HCT116 (cell line): Measurements from ENCODE around the gene TFCP2. TPM values are rescaled to one million over a fixed set of nuclear protein-coding genes. Genes with fewer than 3 reads are reported as not detected.

ENCODE experiments used
- ATAC-seq: fragments of 200-7000 bp; cut with Tn5 transposase; 2 replicates; pipeline ENCODE4 v1.9.1; 2020; ENCODE audit warnings: mild to moderate bottlenecking, moderate library complexity
- BruUV-seq: library from RNA; stranded (reverse); fragments of 400-500 nt; replicated peaks from 2 replicates; lab custom pipeline; 2021; lab: Mats Ljungman, UMichigan
- CTCF ChIA-PET: fragments of 300-600 bp; sonication (Branson Sonifier 250); formaldehyde crosslinking; loops from one replicate; lab custom pipeline; 2021; ENCODE audit warnings: antibody characterized with exemption; lab: Charles Lee
- POLR2A ChIA-PET: fragments of 300-600, 350-600 bp; sonication (Branson Sonifier 250); formaldehyde crosslinking; loops from one replicate; lab custom pipeline; 2021; ENCODE audit warnings: antibody characterized with exemption; lab: Charles Lee
- RAD21 ChIA-PET, 2 experiments: fragments of 300-600 bp; sonication (Branson Sonifier 250); formaldehyde crosslinking; loops; one replicate each; lab custom pipeline; 2023; ENCODE audit warnings: low total read pairs in 2 of 2; ENCODE audit not compliant: uncharacterized antibody in 2 of 2, unreplicated experiment in 2 of 2, low non-redundant PET in 1 of 2; lab: Charles Lee
- DNase-seq: peaks from one replicate; pipeline ENCODE4 v3.0.0-alpha.2; 2010; ENCODE audit warnings: low read depth, low spot score
- H2AFZ ChIP-seq: fragments of 200-600 bp; shearing (Covaris generic), sonication (generic); 2 replicates; pipeline ENCODE4 v1.6.1; 2017; ENCODE audit warnings: low read depth, mixed run types, mixed read lengths, antibody characterized with exemption, low read length; ENCODE audit not compliant: poor library complexity, severe bottlenecking
- H3K27ac ChIP-seq: 2 replicates; pipeline ENCODE4 v1.5.1; 2012; ENCODE audit warnings: low read depth, low read length
- H3K27me3 ChIP-seq: fragments of 200-600 bp; sonication (generic); 2 replicates; pipeline ENCODE4 v1.6.1; 2016; ENCODE audit warnings: mixed run types, low read length, mixed read lengths; ENCODE audit not compliant: insufficient read depth
- H3K36me3 ChIP-seq, 2 experiments: fragments of 200-500 bp in 1 of 2; fragments of 200-600 bp in 1 of 2; sonication (Bioruptor generic) in 1 of 2; sonication (generic) in 1 of 2; 2 replicates each; pipeline versions ENCODE4 v1.5.1 to v1.6.1; 2014 to 2016; ENCODE audit warnings: low read length in 2 of 2, inconsistent platforms in 1 of 2, mixed read lengths in 1 of 2, mixed run types in 1 of 2; ENCODE audit not compliant: insufficient read depth in 2 of 2, control insufficient read depth in 1 of 2
- H3K4me1 ChIP-seq, 2 experiments: fragments of 200-600 bp in 1 of 2; sonication (generic) in 1 of 2; 2 replicates each; pipeline versions ENCODE4 v1.5.1 to v1.6.1; 2012 to 2017; ENCODE audit warnings: low read length in 2 of 2, inconsistent platforms in 1 of 2, mild to moderate bottlenecking in 1 of 2, mixed read lengths in 1 of 2, mixed run types in 1 of 2, moderate library complexity in 1 of 2; ENCODE audit not compliant: insufficient read depth in 2 of 2, control insufficient read depth in 1 of 2
- H3K4me2 ChIP-seq: fragments of 200-600 bp; sonication (generic); 2 replicates; pipeline ENCODE4 v1.6.1; 2017; ENCODE audit warnings: mixed run types, low read length, mixed read lengths
- H3K4me3 ChIP-seq, 2 experiments: fragments of 200-600 bp in 1 of 2; sonication (generic) in 1 of 2; replicated peaks in 1 of 2; 2 replicates each; pipeline ENCODE4 v1.5.1; 2011 to 2016; ENCODE audit warnings: low read length in 2 of 2, control low read depth in 1 of 2, low read depth in 1 of 2, mild to moderate bottlenecking in 1 of 2, mixed read lengths in 1 of 2, mixed run types in 1 of 2
- H3K79me2 ChIP-seq: fragments of 200-600 bp; sonication (generic); 2 replicates; pipeline ENCODE4 v1.6.1; 2017; ENCODE audit warnings: mild to moderate bottlenecking, mixed run types, low read length, moderate library complexity, mixed read lengths; ENCODE audit not compliant: insufficient read depth
- H3K9ac ChIP-seq: fragments of 200-600 bp; sonication (generic); 2 replicates; pipeline ENCODE4 v1.6.1; 2016; ENCODE audit warnings: low read length, mixed read lengths
- H3K9me2 ChIP-seq: fragments of 200-600 bp; sonication (generic), shearing (Covaris generic); 2 replicates; pipeline ENCODE4 v1.6.1; 2017; ENCODE audit warnings: mixed run types, mild to moderate bottlenecking, moderate library complexity; ENCODE audit not compliant: insufficient read depth
- H3K9me3 ChIP-seq, 2 experiments: fragments of 200-500 bp in 1 of 2; fragments of 200-600 bp in 1 of 2; sonication (Bioruptor generic) in 1 of 2; sonication (generic) in 1 of 2; 2 replicates each; pipeline ENCODE4 v1.6.1; 2014 to 2017; ENCODE audit warnings: low read length in 2 of 2, mixed read lengths in 2 of 2, inconsistent platforms in 1 of 2, low read depth in 1 of 2, mild to moderate bottlenecking in 1 of 2, mixed run types in 1 of 2, moderate library complexity in 1 of 2; ENCODE audit not compliant: control insufficient read depth in 1 of 2, insufficient read depth in 1 of 2
- H4K20me1 ChIP-seq: fragments of 200-600 bp; sonication (generic), shearing (Covaris generic); 2 replicates; pipeline ENCODE4 v1.6.1; 2017; ENCODE audit warnings: mixed run types, mild to moderate bottlenecking, moderate library complexity; ENCODE audit not compliant: insufficient read depth
- ATF3 ChIP-seq: IDR thresholded peaks from 2 replicates; pipeline ENCODE4 v1.6.1; 2012
- CBX3 ChIP-seq: IDR thresholded peaks from 2 replicates; pipeline ENCODE4 v1.6.1; 2012; ENCODE audit warnings: low read depth
- CTCF ChIP-seq, 3 experiments: fragments of 200-600 bp in 1 of 3; sonication (generic) in 1 of 3; IDR thresholded peaks in 2 of 3; conservative IDR thresholded peaks in 1 of 3; 2 replicates each; pipeline ENCODE4 v1.5.1; 2012 to 2017; ENCODE audit warnings: low read depth in 2 of 3, low read length in 2 of 3, antibody characterized with exemption in 1 of 3, borderline replicate concordance in 1 of 3, control low read depth in 1 of 3, mild to moderate bottlenecking in 1 of 3, mixed read lengths in 1 of 3, mixed run types in 1 of 3, moderate library complexity in 1 of 3; ENCODE audit not compliant: insufficient read depth in 1 of 3
- ELF1 ChIP-seq: IDR thresholded peaks from 2 replicates; pipeline ENCODE4 v1.6.1; 2012; ENCODE audit warnings: low read depth, borderline replicate concordance
- EZH2 ChIP-seq: fragments of 200-600 bp; sonication (generic); IDR thresholded peaks from 2 replicates; pipeline ENCODE4 v1.6.1; 2017; ENCODE audit warnings: antibody characterized with exemption, mixed run types
- EZH2phosphoT487 ChIP-seq: fragments of 200-600 bp; IDR thresholded peaks from 2 replicates; pipeline ENCODE4 v1.6.1; 2018; ENCODE audit warnings: antibody characterized with exemption, borderline replicate concordance
- JUND ChIP-seq: IDR thresholded peaks from 2 replicates; pipeline ENCODE4 v1.6.1; 2012
- MAX ChIP-seq: IDR thresholded peaks from 2 replicates; pipeline ENCODE4 v1.6.1; 2012
- POLR2A ChIP-seq: IDR thresholded peaks from 2 replicates; pipeline ENCODE4 v1.7.0; 2011; ENCODE audit warnings: borderline replicate concordance; ENCODE audit not compliant: insufficient read depth, insufficient read length; ENCODE audit errors: extremely low read depth
- POLR2AphosphoS5 ChIP-seq: IDR thresholded peaks from 2 replicates; pipeline ENCODE4 v1.6.1; 2011; ENCODE audit warnings: mild to moderate bottlenecking, low read depth, low read length, moderate library complexity
- RAD21 ChIP-seq: IDR thresholded peaks from 2 replicates; pipeline ENCODE4 v1.6.1; 2012; ENCODE audit warnings: low read depth, mild to moderate bottlenecking
- SIN3A ChIP-seq: IDR thresholded peaks from 2 replicates; pipeline ENCODE4 v1.6.1; 2012; ENCODE audit warnings: low read depth
- SP1 ChIP-seq: IDR thresholded peaks from 2 replicates; pipeline ENCODE4 v1.6.1; 2012; ENCODE audit warnings: low read depth
- SRF ChIP-seq: IDR thresholded peaks from 2 replicates; pipeline ENCODE4 v1.6.1; 2012; ENCODE audit warnings: low read depth
- TCF7L2 ChIP-seq: IDR thresholded peaks from 2 replicates; pipeline ENCODE4 v1.7.0; 2011; ENCODE audit warnings: borderline replicate concordance, inconsistent platforms; ENCODE audit not compliant: insufficient read depth, insufficient read length; ENCODE audit errors: extremely low read depth
- ZBTB33 ChIP-seq: IDR thresholded peaks from 2 replicates; pipeline ENCODE4 v1.6.1; 2011; ENCODE audit warnings: mild to moderate bottlenecking, low read length, moderate library complexity; ENCODE audit not compliant: insufficient replicate concordance; ENCODE audit errors: extremely low read depth
- ZNF274 ChIP-seq: fragments of 200-500 bp; sonication (Bioruptor generic); IDR thresholded peaks from 2 replicates; pipeline ENCODE4 v1.6.1; 2014; ENCODE audit warnings: mild to moderate bottlenecking, low read depth, low read length, inconsistent platforms
- intact Hi-C: fragments of 100-400 bp; cut with micrococcal nuclease; formaldehyde crosslinking; loops from 2 replicates; pipeline ENCODE4 v1.10.0; 2022
- total RNA-seq: library from RNA; stranded (reverse); gene quantifications from one replicate; pipeline ENCODE4 v1.2.1, GENCODE V29; 2021; ENCODE audit not compliant: unreplicated experiment

Gene TFCP2
- total RNA-seq, 1 experiment from 2014 or later = 31.6 TPM

GRCh38 chr12:51126297-51126696, 46.6 kb downstream of the TFCP2 start:
- H3K4me1 ChIP-seq = peaks cover 6 to 24% of the 10 kb centered on the region in 2 experiments; a peak in 3 of 4 replicates
- H3K4me2 ChIP-seq = no peak overlapping the region
- no peak for DNase-seq
- ChIA-PET POLR2A (no interaction called here), CTCF (no interaction called here), RAD21 (no interaction called here)
- H3K27ac ChIP-seq = no peak overlapping the region
- H3K79me2 ChIP-seq = peaks cover 11% of the 10 kb centered on the region; the same call in 1 of the 2 replicates
- peaks cover 0 to 5% of the 10 kb centered on the region in 2 experiments; a peak in 1 of 4 replicates for H3K36me3 ChIP-seq
- H3K9me3 ChIP-seq = no peaks in the 10 kb centered on the region
- ATAC-seq = no peak
- intact Hi-C loops = no loop called here
- no peaks in the 10 kb centered on the region for H3K9me2 ChIP-seq
- no TSS peak for BruUV-seq
- no peak overlapping the region for H3K9ac ChIP-seq
- H3K27me3 ChIP-seq = no peaks in the 10 kb centered on the region
- peaks cover 4% of the 10 kb centered on the region; the same call in 1 of the 2 replicates for H4K20me1 ChIP-seq
- no peak overlapping the region for H2AFZ ChIP-seq
- H3K4me3 ChIP-seq = no peak overlapping the region
- no peak for TF ChIP-seq MAX
- TF ChIP-seq, all 23 proteins: peak for 0

- Histone ChIP-seq H2AFZ (no peak overlapping the region), H4K20me1 (peaks cover 4% of the 10 kb centered on the region; the same call in 1 of the 2 replicates), H3K4me2 (no peak overlapping the region), H3K4me3 (no peak overlapping the region), H3K9ac (no peak overlapping the region), H3K36me3 (peaks cover 0 to 5% of the 10 kb centered on the region in 2 experiments; a peak in 1 of 4 replicates), H3K27me3 (no peaks in the 10 kb centered on the region), H3K9me3 (no peaks in the 10 kb centered on the region), H3K27ac (no peak overlapping the region), H3K9me2 (no peaks in the 10 kb centered on the region), H3K4me1 (peaks cover 6 to 32% of the 10 kb centered on the region in 2 experiments; a peak in 3 of 4 replicates), H3K79me2 (peaks cover 10% of the 10 kb centered on the region; the same call in 1 of the 2 replicates)
- CTCF ChIA-PET = no interaction called here
- RAD21 ChIA-PET = no interaction called here
- POLR2A ChIA-PET = no interaction called here
- no TSS peak for BruUV-seq
- ATAC-seq = no peak
- intact Hi-C loops = no loop called here
- DNase-seq = no peak
- TF ChIP-seq EZH2phosphoT487 (no peak), POLR2AphosphoS5 (no peak), CTCF (IDR thresholded peaks at IDR 0.05 in 2 of 3, conservative IDR thresholded peaks at IDR 0.05 in 1 of 3; ENCODE audit: borderline replicate concordance in 1 of 3, insufficient read depth in 1 of 3, low read depth in 2 of 3, low read length in 2 of 3) (no peak), ELF1 (no peak), JUND (no peak), TCF7L2 (no peak), CBX3 (no peak), SRF (no peak), EZH2 (no peak), ZBTB33 (no peak), SP1 (no peak), RAD21 (no peak), ZNF274 (no peak), POLR2A (no peak), MAX (no peak), SIN3A (no peak), ATF3 (no peak)
Observed at GRCh38 chr12:51124504-51124903, 48.4 kb downstream of the TFCP2 start.
